Inflammatory macrophage (primary cell): Measurements from ENCODE around the gene PHLPP1.
"Not testable (repeated sequence)": the region's sequence is repeated elsewhere in the genome, so short reads cannot be mapped to it uniquely, and the experiment has no call there.

Experiments used
- DNase-seq, 2 donors: peaks; one replicate each; pipeline ENCODE4 v3.0.0-alpha.2; 2020 to 2022

PHLPP1 gene

DNA sequence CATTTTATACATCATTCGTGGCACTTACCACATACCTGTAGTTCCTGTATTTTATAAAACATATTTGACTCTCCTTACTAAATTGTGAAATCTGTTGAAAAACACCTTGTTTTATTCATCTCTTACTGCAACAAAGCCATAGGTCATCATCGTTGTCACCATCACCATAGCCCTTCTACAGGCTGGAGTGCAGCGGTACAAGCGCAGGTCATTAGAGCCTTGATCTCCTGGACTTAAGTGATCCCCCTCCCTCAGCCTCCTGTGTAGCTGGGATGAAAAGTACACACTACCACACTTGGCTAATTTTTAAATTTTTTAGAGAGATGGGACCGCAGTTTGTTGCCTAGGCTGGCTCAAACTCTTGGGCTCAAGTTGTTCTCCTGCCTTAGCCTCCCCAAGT, 184.2 kb downstream of the PHLPP1 start:
- no peak for DNase-seq

DNA sequence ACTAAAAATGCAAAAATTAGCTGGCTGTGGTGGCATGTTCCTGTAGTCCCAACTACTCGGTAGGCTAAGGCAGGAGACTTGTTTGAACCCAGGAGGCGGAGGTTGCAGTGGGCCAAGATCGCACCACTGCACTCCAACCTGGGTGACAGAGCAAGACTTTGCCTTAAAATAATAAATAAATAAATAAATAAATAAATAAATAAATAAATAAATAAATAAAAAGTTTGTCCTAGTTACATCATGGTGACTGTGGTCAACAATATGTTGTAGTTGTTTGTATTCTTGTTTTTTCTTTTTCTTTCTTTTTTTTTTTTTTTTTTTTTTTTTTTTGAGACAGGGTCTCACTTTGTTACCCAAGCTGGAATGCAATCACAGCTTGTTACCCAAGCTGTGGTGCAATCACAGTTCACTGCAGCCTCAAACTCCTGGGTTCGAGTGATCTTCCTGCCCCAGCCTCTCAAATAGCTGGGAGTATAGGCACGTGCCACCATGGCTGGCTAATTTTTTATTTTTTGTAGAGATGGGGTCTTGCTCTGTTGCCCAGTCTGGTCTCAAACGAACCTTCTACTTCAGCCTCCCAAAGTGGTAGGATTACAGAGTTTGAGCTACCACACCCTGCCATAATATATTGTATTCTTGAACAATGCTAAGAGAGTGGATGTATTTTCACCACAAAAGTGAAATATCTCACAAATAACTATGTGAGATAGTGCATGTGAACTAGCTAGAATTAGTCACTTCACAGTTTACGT, 185.0 kb downstream of the PHLPP1 start:
- DNase-seq, result no peak

GRCh38 chr18:62902776-62903175, 187.4 kb downstream of the PHLPP1 start:
- DNase-seq, result no peak

DNA sequence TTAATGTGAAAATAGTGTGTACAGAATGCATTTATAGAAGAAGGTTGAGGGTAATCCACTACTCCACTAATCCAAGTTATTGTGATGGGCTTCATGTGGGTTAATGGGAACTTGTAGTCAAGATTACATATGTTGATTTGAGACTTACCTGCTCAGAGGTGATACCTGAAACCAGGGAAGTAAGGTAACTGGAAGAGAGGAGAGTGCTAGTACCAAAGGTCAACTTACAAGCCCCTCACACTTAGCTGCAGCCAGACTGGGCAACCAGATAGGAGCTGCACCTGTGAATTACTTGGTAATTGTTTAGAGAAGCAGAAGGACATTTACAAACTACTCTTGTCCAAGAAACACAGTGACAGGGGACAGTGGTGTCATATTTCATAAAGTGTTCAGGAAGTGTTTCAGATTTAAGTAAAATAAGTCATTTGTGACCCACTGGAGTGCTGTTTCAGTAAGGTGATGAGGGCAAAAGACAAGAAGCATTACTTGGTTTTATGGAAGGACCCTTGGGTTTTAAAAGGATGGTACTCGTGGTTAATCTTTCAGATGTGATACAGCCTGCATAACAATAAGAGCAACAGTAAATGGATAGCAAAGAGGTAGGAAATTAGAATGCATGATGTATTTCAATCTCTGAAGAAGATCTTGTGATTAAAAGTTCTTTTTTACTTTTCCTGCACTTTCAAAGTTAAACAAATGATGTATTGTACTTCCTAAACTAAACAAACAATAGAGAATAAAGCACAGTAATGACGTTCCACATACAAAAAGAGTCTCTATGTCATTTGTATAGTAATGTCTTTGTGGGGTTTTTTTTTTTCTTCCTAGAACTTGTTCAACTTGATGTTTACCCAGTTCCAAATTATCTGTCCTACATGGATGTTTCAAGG, 189.3 kb downstream of the PHLPP1 start:
- DNase-seq, result no peak

GRCh38 chr18:62912885-62913284, 197.5 kb downstream of the PHLPP1 start:
- no peak for DNase-seq

DNA sequence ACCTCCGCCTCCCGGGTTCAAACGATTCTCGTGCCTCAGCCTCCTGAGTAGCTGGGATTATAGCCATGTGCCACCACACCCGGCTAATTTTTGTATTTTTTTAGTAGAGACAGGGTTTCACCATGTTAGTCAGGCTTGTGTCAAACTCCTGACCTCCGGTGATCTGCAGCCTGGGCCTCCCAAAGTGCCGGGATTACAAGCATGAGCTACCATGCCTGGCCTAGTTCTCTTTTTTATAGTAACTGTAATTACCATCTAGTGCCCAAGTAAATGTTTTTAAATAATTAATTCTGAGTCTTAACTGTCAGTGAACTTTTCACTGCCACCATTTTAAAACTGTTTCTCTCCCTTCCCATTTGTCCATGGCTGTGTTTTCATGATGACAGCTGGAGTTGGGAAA, 198.5 kb downstream of the PHLPP1 start:
- DNase-seq, result not testable (repeated sequence)

- DNase-seq, result no peak
Measured at GRCh38 chr18:62914871-62915392, 199.6 kb downstream of the PHLPP1 start.

- DNase-seq, result no peak
Measured at GRCh38 chr18:62918361-62918760, 203.0 kb downstream of the PHLPP1 start.

DNA sequence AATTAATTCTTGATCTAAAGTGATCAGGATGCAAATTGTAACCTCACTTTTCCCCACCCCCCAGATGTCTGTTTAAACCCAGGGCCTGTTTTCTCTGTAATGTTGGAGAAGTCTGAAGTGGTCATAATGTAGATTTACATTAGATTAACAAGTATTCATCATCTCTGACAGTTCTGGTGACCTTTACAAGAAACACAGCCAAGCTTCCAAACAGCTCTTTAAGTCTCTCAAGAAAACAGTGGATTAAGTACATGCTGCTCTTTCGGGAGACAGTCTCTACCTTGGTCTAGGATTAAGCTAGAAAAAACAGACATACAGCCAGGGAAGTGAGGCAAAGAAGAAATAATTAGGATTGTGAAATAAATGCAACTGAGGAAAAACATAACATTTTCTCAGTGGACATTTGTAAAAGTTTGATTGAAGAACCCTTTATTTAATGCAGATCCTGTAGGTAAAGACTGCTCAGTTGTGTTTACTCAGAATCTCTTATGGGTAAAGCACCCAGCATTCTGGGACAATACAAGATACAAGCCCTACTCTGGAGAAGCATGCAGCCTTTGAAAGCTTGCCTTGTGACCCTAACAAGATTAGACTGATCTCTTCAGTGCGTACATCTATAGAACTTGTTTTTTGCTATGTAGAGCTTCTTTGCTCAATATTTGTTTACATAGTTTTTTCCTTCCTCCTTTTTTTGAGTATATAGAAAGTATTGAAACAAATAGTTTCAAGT, 203.9 kb downstream of the PHLPP1 start:
- no peak for DNase-seq

DNA sequence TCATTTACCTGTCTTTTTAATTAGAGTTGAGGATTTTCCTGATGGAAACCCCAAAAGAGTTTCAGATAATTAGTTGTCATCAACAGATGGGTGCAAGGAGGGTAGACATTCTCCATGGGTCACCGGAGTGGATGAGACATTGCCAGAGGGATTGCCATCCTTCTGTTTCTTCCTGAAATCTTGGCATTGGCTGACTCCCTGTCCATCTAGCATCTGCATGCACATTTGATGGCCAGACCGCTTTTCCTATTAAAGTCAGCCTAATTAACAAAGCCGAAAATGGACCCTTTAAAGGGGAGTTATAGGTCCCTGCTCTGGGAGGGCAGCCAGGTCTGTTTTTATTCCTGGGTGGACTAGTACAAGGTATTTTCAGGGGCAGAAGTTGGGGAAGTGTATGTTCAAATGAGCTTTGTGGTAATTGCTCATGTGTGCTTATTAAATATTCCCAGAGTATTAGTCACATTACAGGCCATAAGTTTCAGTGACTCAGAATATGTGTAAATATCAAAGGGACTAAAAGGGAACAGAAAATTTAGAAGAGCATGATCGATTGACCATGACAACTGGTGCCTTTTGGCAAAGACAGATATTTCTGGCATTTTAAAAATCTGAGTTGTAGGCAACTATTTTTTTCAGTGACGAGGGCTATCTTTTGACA, 209.8 kb downstream of the PHLPP1 start:
- peak; percentile 6 to 16 for DNase-seq

- DNase-seq, result peak in 1 of 2 donors; percentile 37
Measured at GRCh38 chr18:62928326-62928725, 213.0 kb downstream of the PHLPP1 start.

DNA sequence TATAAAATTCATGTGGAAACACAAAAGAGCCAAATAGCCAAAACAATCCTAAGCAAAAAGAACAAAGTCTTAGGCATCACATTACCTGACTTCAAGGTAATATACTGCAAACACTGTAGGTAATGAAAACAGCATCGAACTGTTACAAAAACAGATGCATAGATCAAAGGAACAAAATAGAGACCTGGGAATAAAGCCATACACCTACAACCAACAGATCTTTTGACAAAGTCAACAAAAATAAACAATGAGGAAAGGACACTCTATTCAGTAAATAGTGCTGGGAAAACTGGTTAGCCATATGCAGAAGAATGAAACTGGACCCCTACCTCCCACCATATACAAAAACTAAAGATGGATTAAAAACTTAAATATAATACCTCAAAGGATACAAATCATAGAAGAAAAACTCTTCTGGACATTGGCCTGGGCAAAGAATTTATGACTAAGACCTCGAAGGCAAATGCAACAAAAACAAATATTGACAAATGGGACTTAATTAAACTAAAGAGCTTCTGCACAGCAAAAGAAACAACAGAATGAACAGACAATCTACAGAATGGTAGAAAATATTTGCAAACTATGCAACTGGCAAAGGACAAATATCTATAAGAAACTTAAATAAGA, 218.0 kb downstream of the PHLPP1 start:
- DNase-seq, result no peak

DNA sequence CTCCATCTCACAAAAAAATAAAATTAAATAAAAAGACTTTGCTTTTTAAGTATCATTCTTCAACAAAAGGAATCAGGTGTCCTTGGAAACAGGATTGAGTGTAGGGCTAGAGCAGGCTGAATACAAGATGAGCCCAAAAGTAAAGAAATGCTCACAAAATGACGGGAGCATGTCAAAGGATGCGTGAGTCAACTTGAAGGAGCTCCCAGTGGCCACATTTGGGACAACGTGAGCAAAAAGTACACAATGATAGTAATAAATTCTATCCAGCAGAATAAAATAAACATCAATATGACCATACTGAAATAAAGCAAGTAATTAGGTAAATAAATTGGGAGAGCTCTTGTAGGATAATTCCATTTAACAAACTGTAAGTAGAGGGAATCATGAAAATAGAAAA, 220.7 kb downstream of the PHLPP1 start:
- no peak for DNase-seq

DNA sequence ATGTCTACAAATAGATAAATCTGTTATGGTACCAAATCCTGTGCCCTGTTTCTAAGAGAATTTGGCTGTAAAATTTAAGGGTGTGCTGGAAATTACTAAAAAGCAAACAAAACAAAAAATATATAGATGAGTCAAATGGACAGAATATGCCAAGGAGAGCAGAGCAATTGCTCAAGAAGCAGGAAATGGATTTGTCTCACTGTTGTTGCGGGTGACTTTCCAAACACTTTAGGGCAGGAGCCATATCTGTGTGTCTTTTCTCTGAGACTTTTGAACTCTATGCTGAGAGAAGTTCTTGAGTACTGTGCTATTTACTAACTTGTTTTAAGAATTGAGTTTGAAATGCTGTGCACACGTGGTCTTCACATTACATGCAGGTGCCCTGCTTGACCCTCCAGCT, 221.7 kb downstream of the PHLPP1 start:
- DNase-seq, result peak; percentile 4 to 28

- peak in 1 of 2 donors; percentile 25 for DNase-seq
Measured at GRCh38 chr18:62938006-62938405, 222.7 kb downstream of the PHLPP1 start.

DNA sequence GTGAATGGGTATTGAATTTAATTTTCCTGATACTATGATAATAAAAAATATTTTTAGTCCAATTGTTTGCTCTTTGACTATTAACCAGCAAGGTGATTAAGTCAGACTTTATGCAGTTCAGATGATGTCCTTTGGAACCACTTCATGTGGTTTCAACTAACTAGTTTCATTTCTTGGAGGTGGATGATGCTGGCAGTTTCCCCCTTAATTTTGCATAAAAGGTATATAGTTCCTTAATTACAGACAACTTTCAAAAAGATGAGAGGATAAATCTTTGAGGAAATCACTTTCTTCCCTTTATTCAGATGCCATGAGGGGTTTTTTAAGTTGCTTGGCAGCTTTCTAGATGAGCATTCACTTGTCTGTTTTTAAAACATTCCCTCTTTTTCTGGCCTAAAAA, 223.1 kb downstream of the PHLPP1 start:
- no peak for DNase-seq

DNA sequence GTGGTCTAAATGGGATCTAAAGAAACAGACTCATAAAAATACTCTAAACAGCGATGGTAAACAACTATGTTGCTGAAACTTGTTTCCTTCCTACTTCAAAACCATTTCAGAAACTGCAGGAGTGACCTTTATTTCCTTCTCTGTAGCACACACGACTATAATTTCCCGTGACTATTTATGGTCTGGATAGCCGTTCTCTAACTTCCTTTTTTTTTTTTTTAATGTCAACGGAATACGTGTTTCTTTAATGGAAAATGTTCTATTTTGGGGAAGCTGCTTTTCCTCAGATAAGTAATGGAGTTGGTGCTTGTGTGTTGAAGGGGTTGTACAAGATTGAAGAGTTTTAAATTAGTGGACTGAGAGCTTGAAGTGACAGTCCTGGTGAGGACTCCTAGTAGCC, 224.1 kb downstream of the PHLPP1 start:
- DNase-seq, result peak; percentile 60 to 85

DNA sequence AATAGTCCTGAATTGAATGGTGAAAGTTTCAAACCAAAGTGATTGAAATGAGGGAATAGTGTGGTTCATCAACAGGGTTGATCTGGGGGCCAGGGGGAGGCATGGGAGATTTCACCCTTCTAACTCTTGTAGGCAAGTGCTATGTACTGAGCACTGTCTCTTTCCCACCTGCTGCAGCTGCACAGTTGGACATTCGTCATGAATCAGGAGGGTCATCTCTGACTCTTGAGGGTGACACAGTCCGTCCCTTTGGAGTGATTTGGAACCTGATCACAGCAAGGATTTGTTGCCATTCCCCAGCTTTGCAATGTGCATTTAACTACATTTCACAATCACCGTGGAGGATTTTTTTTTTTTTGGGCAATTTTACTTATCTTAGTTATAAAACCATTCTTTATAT, 224.6 kb downstream of the PHLPP1 start:
- DNase-seq, result peak in 1 of 2 donors; percentile 19

DNA sequence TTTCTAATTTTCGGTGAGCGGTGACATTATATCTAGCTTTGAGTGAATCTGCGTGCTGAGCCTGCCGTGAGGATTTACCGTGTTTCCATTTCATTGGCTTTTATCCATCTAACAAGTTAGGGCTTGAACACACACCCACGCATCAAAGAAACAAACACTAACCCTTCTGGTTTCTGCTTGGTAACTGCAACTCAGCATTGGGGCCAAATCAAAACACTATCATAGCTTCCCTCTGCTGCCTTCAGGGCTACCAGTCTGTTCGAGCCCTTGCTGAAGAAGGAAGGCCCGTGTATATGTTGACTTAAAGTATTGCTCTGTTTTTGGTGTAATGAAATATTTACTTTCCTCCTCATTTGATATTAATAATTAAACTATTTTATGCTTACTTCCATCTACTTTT, 227.2 kb downstream of the PHLPP1 start:
- DNase-seq, result no peak

GRCh38 chr18:62944454-62944853, 229.1 kb downstream of the PHLPP1 start:
- no peak for DNase-seq

GRCh38 chr18:62948788-62949187, 233.4 kb downstream of the PHLPP1 start:
- DNase-seq, result no peak

DNA sequence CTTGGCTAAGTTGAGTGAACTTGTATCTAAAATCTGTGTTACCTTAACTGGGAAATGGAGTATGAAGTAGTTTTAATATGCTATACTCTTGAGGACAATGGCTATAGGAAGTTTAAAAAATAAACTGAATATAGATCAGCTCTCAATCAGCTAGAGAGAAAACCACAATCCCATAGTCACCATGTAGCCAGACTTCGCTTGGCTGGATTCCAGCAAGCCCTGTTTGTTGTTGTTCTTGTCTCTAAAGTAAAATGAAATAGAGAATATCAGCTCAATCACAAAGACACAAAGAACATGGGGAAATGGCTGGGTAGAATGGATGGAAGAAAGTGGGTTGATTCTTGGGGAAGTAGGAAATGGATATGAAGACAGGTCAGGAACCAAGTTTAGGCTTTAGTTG, 234.9 kb downstream of the PHLPP1 start:
- DNase-seq, result no peak
